Kidney tubule cell (primary cell): ENCODE results near the gene SERPINA5.

Source experiments
- DNase-seq: peaks from one replicate; pipeline ENCODE4 v3.0.0-alpha.2; 2018; ENCODE audit warnings: low spot score

Gene SERPINA5, protein sequence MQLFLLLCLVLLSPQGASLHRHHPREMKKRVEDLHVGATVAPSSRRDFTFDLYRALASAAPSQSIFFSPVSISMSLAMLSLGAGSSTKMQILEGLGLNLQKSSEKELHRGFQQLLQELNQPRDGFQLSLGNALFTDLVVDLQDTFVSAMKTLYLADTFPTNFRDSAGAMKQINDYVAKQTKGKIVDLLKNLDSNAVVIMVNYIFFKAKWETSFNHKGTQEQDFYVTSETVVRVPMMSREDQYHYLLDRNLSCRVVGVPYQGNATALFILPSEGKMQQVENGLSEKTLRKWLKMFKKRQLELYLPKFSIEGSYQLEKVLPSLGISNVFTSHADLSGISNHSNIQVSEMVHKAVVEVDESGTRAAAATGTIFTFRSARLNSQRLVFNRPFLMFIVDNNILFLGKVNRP

DNA sequence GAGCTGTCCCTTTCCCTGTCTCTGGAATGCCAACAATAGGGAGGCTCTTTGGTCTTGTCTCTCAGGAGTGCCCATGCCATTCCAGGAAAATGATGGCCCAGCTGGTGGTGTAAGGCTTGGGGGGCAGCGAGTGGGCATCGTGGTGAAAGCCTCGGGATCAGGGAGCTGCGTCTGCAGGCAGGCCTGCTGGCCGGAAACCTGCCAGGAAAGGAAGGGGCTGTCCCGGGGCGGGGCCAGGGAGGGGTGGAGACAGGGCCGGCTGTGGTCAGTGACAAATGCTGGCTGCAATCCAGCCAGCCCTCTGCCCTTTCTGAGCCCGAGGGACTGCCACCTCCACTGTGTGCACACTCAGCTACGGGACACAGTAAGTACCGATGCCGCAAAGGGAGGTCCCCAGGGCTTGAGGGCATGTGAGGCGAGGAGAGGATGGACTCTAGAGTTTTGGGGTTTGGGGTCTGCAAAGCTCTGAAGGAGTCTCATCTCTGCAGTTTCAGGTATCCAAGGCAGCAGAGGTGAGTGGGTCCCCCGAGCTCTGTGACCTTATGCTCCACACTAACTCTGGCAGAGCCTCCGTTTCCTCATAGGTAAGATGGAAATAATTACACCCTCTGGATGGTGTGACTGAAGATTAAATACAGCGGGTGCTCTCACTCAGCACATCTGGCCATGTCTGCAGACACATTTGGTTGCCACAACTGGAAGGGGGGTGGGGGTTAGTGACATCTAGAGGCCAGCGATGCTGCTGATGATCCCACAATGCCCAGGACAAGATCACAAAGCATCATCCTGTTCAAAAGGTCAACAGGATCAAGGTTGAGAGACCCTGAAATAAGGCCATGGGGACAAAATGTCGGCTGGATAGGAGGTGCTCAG, at the start of gene SERPINA5:
Gene SERPINA5 (plus strand): TSS at position 300 of the 873 bp plus-strand sequence. CDS start 5,937 bp downstream, outside the sequence.
- DNase-seq: peak; percentile 78

DNA sequence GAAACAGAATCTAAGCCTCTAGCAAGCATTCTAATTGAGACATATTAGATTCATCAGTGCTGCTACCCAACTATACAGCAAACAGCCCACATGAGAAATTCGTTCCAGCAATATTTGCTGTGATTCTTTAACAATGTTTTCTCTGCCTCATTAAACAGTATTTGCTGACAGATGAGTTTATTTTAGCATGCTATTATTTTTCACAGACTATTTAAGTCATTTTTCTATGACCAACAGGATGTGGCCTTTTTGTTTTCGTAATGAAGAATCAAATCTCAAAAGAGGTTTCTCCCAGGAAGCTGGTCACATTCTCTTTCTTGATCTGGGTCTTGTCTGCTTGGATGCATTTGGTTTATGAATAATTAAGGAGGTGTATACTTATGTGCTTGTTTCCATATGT, 48.8 kb upstream of the SERPINA5 start:
- DNase-seq: peak; percentile 20

DNA sequence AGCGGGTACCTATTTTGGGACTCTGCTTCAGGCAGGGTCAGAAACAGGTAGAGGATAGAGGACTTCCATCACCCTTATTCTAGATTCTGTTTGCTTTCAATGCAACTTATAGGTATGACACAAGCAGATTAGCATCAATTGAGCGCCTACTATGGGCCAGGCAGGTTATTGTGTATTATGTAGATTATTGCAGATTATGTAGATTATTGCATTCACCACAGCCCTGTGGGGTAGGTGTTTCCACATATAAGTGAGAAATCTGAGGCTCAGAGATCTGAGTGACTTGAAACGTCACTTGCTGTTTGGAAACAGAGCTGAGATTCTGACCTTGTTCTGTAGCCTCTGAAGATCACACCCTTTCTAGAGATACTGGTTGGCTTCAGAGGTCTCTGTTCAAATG, 45.7 kb upstream of the SERPINA5 start:
- no peak for DNase-seq

DNA sequence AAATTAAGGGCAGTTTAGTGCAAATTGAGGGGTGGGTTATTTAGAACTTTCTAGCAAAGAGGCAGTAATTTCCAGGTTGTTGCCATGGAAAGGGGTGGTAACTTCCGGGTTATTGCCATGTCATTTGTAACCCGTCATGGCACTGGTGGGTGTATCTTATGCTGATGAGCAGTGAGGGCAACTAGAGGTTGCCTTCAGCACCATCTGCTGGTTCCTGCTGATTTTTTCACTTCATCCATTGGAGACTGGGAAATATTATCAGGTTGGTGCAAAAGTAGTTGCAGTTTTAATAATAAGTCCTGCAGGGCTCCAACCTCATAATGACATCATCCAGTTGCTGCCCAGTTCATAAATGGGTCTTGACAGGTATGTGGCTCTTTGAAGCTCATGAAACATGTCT, 44.4 kb upstream of the SERPINA5 start:
- DNase-seq: peak; percentile 39

DNA sequence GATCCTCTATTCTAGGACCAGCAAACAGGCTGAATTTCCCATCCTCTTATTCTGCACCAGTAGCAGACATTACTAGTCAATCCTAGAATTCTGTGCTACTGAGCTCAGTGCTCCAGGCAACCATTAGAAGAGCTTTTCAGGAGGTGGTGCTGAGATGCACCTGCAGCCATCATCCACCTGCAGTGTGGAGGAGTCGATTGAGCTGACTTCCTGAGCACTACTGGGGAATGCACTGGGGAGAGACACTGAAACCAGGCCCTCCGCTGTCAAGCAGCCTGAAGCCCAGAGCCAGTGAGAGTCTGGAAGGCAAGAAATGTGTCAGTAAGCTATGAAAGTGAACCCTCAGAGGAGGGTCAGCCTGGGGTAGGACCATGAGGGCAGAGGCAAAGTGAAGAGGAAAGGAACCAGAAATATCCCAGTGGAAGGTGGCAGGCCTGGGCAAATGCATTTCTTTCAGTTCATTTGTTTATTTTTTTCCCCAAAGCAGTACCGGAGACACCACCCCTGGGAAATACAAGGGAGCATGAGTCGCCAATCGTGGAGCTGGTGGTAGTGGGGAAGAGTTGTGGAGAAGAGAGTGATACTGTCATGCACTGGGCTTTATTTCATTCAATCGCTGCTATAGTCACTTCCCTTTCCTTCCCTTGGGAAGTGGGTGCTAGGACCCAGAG, 43.0 kb upstream of the SERPINA5 start:
- DNase-seq: no peak

DNA sequence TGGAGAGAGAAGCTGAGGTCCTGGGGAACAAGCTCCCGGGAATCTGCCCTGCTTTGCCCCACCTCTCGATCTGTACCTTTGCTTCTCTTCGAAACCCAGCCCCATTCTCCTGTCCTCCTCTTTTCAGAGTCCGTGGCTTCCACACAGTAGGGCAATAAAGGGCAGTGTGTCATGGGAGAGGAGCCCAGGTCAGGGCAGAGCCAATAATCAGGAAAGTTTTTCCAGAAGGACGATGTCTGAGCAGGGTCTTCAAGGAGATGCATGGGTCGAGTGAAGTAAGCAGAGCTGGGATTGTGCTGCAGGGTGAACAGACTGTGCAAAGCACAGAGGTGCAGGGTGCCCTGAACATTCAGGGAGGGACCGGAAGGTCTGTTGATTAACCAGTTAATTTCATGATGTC, 42.0 kb upstream of the SERPINA5 start:
- DNase-seq: no peak

DNA sequence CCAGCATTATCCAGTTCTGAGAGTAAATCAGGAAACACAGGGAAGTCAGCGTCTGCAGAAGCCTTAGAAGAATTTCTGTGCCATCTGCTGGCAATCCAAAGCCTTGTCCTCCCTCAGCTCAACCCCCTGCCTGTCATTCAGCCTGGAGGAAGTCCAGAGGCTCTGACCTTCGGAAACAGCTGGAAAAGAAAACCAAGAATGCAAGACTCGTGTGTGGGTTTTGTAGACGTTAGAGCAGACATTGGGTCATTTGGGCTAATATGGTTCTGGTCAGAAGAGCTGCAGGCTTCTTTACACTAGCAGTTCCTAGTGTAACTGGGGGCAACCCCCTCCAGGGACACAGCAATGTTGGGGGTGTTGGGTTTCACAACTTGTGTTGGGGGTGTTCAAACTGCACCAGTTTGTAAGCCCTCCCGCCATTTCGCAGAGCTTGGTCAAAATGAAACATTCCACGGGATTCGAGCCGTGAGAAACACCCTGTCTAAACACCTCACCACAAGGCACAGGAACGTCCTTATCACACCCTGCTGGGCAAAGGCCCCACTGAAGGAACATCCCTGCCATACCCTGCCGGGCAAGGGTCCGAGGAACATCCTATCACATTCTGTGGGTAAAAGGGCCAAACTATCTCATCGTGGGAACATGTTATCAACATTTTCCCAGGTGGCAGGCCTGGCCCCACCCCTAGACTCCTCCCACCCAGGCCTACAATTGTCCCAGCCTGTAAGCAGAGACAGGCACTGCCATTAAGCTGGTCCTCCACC, 41.0 kb upstream of the SERPINA5 start:
- DNase-seq: no peak

DNA sequence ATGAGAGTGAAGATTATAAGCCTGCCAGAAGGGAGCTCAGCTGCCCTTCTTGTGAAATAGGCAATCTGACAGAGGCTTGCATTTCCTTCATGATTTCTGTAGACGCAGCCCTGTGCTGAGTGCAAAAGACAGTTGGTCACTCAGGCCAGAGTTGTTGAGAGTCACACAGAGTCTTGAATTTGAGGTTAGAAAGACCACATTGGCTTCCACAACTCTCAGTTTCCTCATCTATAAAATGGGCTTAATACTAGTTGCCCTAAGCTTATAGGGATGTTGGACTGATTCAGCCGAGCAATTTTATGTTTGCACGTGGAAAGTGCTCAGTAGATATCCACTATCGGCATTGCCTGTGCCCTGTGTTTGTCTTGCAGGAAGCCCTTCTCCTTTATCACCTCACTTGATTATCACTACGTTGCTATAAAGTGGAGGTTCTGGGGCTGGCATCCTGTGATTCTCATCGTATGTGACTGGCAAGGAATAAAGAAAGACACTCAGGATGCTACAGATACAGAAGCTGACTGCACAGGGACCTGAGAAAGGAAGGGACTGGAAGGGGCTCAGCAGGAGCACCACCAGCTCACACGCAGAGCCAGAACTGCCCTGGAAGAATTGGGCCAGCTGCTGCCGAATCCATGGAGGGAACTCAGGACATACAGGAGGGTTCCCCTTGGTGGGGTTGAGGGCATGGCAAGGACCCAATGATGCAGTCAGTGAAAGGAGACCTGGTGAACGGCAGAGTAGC, 39.8 kb upstream of the SERPINA5 start:
- no peak for DNase-seq

DNA sequence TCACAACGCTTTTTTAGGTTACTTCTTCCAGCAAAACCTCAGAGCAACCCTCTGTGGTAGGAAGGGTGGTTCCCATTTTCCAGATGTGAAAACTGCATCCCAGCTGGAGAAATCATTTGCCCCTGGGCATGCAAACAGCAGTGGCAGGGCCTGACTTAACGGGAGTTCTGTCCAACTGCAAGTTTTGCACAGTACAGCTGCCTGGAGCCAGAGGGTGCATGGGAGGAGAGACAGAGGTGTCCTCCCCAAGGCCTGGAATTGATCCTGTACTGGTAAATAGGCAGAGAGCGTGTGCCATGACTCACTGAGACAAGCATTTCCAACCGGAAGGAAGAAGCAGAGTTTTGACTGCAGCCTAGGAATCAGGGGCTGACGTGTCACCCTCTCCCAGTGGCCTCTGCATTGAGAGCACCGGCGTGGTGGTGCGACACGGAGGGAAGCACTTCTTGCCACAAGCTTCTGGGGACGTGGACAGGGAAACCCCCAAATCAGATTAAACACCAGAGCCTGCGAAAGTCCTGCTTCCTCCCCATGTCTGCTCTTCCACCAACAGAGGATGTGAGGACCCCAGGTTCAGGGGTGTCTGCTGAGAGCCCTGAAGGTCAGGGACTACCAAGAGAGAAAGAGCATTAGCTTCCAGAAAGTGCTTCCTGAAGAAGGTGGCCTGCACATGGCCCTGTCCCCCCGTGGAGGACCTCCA, 39.0 kb upstream of the SERPINA5 start:
- DNase-seq: no peak

DNA sequence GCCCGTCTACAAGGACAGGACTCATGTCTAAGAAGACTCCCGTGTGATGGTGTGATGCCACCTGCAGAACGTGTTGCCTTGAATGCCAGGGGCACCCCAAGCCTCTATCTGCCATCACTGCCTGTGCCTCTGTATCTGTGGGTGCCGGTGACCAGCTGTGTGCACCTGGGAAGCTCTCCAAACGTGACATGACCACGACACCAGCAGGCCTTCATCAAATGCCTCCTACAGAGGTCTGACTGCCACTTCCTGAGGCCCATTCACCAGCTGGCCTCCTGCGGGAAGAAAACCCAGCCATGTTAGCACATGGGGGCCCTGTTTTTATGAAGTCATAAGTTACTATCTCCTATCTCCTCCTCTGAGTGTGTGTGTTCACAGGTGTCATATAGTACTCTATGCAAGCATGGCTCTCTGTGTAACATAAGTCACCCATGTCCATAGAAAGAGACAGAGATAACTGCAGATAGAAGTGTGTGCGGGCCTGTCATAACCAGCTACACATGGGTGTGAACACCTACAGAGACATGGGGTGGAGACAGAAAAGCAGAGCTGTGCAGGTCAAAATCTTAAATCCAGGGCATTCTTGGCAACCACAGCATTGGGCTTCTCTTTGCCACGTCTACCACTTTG, 38.3 kb upstream of the SERPINA5 start:
- no peak for DNase-seq

DNA sequence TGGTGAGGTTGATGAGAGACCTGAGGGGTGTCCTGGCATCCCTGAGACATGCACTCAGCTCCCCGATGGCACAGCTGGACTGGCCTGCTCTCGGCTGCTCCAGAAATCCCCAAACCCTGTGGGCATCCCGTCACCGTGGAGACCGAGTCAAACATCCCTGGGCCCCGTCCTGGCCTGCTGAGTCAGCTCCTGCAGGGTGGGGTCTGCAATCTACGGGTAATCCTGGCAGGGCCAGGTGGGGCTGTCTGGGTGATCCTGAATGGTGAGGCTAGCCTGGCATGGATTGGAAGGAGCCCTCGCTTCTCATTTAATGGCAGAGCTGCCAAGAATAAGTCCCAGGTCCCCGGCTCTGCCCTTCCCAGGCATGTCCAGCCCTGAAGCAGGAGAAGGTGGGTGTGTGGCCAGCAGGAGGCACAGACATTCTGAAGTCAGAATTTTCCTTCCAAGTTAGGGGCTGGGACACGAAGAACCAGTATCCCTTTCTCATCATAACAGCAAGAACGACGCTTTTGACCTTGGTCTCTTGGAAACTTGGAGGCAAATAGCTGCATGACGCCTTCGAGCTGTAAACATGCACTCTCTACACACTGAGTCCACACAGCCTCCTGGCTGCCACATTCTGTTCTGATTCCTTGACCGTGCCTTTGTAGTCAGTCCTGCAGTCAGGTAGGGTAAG, 37.6 kb upstream of the SERPINA5 start:
- DNase-seq: no peak

DNA sequence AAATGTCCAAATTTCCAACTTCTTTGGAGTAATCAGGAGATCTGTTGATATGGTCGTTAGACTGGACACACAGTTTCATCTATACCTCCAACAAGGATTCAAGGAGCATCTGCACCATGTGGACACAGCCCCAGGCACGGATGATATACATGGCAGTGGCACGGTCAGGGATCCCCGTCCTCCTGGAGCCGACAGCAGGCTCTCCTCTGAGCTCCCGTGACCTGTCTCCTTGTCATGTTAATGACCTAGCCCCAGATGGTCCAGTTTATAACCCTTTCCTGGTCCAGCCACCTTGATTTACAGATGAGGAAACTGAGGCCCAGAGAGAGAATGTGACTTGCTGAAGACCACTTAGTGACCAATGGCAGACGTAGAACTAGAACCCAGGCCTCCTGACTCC, 36.5 kb upstream of the SERPINA5 start:
- DNase-seq: no peak

DNA sequence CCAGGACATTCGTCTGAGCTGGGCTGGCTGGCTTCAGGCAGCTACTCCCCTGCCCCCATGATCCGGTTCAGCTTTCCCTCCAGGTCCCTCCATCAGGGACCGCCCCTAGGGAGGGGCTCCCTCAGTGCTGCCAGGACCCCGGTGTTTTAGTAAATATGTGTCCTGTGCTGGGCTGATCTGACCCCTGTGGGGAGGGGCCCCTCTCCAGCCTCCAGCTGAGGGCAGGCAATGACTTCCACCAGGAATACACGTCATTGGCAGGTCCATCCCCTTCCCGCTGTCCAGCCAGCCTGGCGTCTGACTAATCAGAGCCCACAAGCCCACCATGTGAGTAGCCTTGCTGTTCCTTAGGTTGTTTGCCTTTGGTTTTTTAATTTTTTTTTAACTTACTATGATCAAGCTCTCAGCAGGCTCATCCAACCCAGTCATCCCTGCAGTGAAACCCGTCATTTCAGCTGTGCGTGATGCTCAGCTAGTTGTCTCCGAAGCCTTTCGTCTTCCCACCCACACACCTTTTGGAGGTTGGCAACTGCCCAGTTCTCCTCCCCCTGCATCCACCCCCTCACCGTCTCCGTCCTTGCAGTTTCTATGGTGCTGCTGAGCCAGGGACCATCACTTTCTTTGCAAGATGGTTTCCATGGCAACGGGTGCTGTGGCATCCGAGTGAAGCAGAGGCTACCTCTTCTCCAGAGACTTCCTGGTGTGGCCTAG, 35.9 kb upstream of the SERPINA5 start:
- DNase-seq: no peak

DNA sequence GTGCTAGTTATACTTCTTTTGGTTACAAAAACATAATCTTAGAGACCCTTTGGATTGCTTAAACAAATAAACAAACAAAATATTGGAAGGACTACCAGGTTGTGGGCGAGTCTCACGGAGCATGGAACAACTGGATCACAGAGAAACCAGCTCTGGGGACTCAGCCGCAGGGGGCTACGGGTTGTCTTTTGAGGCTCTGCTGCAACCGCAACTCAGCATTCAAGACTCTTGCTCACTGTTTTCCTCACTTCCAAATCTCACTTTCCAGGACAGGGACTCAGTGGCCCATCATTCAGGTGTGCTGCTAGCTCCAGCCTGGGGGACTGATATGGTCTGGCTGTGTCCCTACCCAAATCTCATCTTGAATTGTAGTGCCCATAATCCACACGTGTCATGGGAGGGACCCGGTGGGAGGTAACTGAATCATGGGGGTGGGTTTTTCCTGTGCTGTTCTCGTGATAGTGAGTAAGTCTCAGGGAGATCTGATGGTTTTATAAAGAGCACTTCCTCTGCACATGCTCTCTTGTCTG, 34.0 kb upstream of the SERPINA5 start:
- DNase-seq: no peak

DNA sequence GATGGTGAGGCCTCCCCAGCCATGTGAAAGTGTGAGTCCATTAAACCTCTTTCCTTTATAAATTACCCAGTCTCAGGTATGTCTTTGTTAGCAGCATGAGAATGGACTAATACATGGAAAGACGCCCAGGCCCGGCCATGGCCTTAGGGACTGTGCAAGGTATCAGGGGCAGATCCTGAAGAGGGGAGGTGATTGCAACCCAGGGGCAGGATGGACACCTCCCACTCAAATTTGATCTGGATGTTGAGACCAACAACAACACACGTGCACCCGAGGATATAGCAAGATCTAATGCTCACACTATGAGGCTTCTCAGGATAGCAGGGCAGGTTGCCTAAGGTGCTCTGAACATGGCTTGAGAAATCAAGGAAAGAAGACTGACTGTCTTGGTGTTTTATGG, 33.5 kb upstream of the SERPINA5 start:
- no peak for DNase-seq

DNA sequence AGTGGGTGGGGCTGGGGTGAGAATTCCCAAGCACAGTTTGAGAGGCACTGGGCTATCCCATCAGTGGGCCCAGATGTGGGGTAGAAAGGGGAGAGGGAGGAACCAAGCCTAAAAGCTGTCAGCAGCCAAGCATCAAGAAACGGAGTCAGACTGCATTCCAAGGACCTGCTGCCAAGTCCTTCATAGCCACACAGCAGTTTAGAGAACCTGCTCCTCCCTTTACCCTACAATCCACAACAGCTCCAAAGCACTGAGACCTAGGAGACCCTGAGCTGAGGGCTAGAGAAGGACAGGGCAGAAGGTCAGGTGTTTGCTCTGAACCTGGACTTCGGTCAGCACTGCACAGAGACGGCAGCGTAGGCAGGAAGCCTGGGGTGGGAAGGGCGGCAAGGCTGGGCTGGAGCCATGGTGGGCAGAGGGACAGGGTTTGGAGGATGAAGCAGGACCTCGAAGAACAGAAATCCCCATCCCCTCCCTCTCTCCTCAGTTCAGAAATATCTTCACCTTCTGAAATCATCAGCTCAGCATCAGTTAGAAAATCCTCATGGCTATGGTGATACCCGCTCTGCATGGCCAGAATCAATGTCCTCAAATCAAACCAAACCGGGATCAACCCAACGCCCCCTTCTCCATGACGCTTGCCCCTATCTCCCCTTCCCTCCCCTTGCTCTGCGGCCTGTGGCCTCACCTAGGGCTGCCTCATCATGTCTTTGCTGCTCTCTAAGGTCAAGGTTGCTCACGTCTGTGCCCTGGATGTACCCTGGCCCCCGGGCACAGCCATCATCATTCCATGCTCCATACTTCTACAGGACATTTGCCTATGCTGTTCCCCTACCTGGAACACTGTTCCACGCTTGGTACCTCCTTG, 32.9 kb upstream of the SERPINA5 start:
- no peak for DNase-seq
